GM12875 (cell line): ENCODE results near the gene IMP4.

ENCODE experiments used
- H3K4me3 ChIP-seq: one replicate; pipeline ENCODE4 v1.5.1; 2011; ENCODE audit warnings: low read depth, low read length, control low read depth
- TF ChIP-seq, protein P1 (sequence below): IDR thresholded peaks from 2 replicates; pipeline ENCODE4 v1.5.1; 2011; ENCODE audit warnings: low read depth, mild to moderate bottlenecking, control low read depth, inconsistent platforms, low read length, moderate library complexity, borderline replicate concordance; ENCODE audit not compliant: insufficient read depth

Gene IMP4

GRCh38 chr2:130344578-130344977 lies 1.9 kb downstream of the IMP4 start:
- H3K4me3 ChIP-seq, result no peak overlapping the region
- TF ChIP-seq, protein P1, sequence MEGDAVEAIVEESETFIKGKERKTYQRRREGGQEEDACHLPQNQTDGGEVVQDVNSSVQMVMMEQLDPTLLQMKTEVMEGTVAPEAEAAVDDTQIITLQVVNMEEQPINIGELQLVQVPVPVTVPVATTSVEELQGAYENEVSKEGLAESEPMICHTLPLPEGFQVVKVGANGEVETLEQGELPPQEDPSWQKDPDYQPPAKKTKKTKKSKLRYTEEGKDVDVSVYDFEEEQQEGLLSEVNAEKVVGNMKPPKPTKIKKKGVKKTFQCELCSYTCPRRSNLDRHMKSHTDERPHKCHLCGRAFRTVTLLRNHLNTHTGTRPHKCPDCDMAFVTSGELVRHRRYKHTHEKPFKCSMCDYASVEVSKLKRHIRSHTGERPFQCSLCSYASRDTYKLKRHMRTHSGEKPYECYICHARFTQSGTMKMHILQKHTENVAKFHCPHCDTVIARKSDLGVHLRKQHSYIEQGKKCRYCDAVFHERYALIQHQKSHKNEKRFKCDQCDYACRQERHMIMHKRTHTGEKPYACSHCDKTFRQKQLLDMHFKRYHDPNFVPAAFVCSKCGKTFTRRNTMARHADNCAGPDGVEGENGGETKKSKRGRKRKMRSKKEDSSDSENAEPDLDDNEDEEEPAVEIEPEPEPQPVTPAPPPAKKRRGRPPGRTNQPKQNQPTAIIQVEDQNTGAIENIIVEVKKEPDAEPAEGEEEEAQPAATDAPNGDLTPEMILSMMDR, result no peak

DNA sequence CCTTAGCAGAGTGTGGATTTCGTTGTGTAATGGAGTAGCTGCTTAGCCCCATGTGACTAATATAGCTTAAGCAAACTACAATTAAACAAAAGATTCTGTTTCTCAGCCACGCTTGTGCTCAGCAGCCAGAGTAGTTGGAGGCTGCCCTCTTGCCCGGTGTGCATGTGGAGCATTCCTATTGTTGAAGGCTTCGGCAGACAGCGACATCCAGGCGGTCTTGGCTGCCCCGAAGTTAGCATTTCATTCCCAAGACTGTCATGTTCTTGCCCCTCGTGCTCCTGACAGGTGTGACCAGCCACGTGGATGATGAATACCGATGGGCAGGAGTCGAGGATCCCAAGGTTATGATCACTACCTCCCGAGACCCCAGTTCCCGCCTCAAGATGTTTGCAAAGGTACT lies 2.4 kb downstream of the IMP4 start:
- TF ChIP-seq, protein P1, result no peak
- no peak overlapping the region for H3K4me3 ChIP-seq

GRCh38 chr2:130345611-130346010 lies 2.9 kb downstream of the IMP4 start:
- no peak overlapping the region for H3K4me3 ChIP-seq
- TF ChIP-seq, protein P1, result no peak

DNA sequence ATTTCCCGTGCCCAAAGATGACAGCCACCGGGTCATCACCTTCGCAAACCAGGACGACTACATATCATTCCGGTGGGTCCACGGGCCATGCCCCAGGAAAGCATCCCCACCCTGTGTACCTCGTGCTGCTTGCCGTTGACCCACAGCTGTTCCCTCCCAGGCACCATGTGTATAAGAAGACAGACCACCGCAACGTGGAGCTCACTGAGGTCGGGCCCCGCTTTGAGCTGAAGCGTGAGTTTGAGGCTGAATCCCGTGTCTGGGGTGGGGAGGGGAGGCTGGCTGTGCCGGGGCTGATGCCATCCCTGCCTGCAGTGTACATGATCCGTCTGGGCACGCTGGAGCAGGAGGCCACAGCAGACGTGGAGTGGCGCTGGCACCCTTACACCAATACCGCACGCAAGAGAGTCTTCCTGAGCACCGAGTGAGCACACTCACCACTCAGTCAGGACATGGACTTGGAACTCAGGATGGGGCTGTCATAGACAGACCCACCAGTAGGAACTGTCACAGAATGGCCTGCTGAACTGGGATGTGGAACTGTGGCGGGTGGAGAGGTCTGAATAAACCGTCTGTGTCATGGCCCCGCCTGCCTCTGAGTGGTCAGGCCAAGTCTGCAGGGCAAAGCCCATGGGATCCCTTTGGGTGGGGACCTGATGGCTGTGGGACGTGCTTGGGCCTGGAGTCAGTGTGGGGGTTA lies 3.5 kb downstream of the IMP4 start:
- TF ChIP-seq, protein P1, result no peak
- H3K4me3 ChIP-seq, result no peak overlapping the region

- TF ChIP-seq, protein P1, result no peak
- no peak overlapping the region for H3K4me3 ChIP-seq
Measured at GRCh38 chr2:130346741-130347066, 4.0 kb downstream of the IMP4 start.

DNA sequence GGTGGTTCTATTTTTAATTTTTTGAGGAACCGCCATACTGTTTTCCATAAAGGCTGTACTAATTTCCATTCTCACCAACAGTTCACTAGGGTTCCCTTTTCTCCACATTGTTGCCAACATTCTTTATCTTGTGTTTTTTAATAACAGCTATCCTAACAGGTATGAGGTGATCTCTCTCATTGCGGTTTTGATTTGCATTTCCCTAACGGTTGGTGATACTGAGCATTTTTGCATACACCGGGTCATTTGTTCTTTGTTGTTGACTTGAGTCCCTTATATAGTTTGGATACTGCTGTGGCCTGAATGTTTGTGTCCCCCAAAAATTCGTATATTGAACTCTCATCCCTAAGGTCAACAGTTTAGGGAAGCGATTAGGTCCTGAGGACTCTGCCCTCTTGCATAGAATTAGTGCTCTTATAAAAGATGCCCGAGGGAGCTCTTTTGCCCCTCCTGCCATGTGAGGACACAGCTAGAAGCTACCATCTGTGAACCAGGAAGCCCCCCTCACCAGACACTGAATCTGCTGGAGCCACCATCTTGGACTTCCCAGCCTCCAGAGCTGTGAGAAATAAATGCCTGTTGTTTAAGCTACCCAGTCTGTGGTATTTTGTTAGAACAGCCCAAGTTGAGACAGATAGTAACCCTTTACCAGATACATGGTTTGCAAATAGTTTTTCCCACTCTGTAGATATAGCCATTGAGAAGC lies 4.7 kb downstream of the IMP4 start:
- H3K4me3 ChIP-seq, result no peak overlapping the region
- TF ChIP-seq, protein P1, result no peak

- H3K4me3 ChIP-seq, result no peak overlapping the region
- TF ChIP-seq, protein P1, result no peak
Measured at GRCh38 chr2:130349174-130349573, 6.5 kb downstream of the IMP4 start.
